Measurements from ENCODE around the gene KRTAP9-9.

GRCh38 chr17:41215681-41216080 lies 39.5 kb upstream of the KRTAP9-9 start:
- TF ChIP-seq RAD21 (conservative IDR thresholded peaks at IDR 0.05) (no peak), EZH2 (IDR thresholded peaks at IDR 0.05; ENCODE audit: borderline replicate concordance, insufficient read depth, low read length, poor library complexity, severe bottlenecking) (no peak), CTCF (IDR thresholded peaks at IDR 0.05; ENCODE audit: poor library complexity, severe bottlenecking) (no peak), SMC3 (conservative IDR thresholded peaks at IDR 0.05; ENCODE audit: poor library complexity) (no peak), TAF1 (IDR thresholded peaks at IDR 0.05; ENCODE audit: low read depth) (no peak), POLR2AphosphoS5 (IDR thresholded peaks at IDR 0.05) (no peak), REST (IDR thresholded peaks at IDR 0.05; ENCODE audit: borderline replicate concordance) (no peak), MXI1 (conservative IDR thresholded peaks at IDR 0.05; ENCODE audit: poor library complexity, severe bottlenecking) (no peak)
